Mammary epithelial cell (primary cell): ENCODE measurements around the gene ALPK3.

Experiments used
- EZH2 ChIP-seq: IDR thresholded peaks from 2 replicates; pipeline ENCODE4 v1.6.1; 2012; ENCODE audit warnings: low read length, inconsistent platforms, borderline replicate concordance
- TF ChIP-seq, protein P1 (sequence below), 2 donors: IDR thresholded peaks in 1 of 2; conservative IDR thresholded peaks in 1 of 2; 2 replicates each; pipeline ENCODE4 v1.5.1; 2011 to 2012; ENCODE audit warnings: inconsistent platforms in 2 of 2, low read length in 2 of 2, mild to moderate bottlenecking in 2 of 2, control low read depth in 1 of 2, low read depth in 1 of 2; ENCODE audit not compliant: insufficient read depth in 1 of 2; ENCODE audit errors: extremely low read depth in 1 of 2

GRCh38 chr15:84782346-84782745 lies 34.8 kb upstream of the ALPK3 start:
- TF ChIP-seq, protein P1, sequence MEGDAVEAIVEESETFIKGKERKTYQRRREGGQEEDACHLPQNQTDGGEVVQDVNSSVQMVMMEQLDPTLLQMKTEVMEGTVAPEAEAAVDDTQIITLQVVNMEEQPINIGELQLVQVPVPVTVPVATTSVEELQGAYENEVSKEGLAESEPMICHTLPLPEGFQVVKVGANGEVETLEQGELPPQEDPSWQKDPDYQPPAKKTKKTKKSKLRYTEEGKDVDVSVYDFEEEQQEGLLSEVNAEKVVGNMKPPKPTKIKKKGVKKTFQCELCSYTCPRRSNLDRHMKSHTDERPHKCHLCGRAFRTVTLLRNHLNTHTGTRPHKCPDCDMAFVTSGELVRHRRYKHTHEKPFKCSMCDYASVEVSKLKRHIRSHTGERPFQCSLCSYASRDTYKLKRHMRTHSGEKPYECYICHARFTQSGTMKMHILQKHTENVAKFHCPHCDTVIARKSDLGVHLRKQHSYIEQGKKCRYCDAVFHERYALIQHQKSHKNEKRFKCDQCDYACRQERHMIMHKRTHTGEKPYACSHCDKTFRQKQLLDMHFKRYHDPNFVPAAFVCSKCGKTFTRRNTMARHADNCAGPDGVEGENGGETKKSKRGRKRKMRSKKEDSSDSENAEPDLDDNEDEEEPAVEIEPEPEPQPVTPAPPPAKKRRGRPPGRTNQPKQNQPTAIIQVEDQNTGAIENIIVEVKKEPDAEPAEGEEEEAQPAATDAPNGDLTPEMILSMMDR (conservative IDR thresholded peaks at IDR 0.05 in 1 of 2, IDR thresholded peaks at IDR 0.05 in 1 of 2; ENCODE audit: extremely low read depth in 1 of 2, insufficient read depth in 1 of 2, low read depth in 1 of 2, low read length in 2 of 2) = no peak
- TF ChIP-seq EZH2 = no peak
